GM18526 (cell line): Measurements from ENCODE around the gene DLGAP4.

ENCODE experiments used
- POLR2A ChIP-seq: IDR thresholded peaks from 3 replicates; pipeline ENCODE4 v1.6.1; 2011; ENCODE audit not compliant: insufficient read length; ENCODE audit errors: extremely low read depth

Gene DLGAP4

GRCh38 chr20:36480456-36481048 is 174.4 kb downstream of the DLGAP4 start:
- no peak for TF ChIP-seq POLR2A

- no peak for TF ChIP-seq POLR2A
Measured at GRCh38 chr20:36481380-36482043, 175.4 kb downstream of the DLGAP4 start.

DNA sequence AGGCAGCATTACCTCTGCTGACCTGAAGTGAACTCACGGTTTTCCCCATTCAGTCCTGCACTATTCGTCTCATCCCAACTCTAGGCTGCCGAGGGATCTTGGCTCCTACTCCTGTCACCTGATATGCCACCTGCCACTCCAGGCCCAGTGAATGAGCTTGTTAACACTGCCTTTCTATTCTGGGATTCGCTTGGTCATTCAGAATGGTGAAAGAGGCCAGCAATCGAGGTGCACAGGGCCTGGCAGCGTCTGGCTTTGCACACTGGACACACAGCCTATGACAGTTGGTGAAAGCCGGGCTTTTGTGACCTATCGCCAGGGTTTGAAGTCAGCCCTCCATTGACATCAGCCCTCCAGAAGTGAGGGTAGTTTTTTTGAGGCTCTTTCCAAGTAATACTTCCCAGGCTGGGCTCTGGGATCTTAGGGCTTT is 175.9 kb downstream of the DLGAP4 start:
- TF ChIP-seq POLR2A = no peak

DNA sequence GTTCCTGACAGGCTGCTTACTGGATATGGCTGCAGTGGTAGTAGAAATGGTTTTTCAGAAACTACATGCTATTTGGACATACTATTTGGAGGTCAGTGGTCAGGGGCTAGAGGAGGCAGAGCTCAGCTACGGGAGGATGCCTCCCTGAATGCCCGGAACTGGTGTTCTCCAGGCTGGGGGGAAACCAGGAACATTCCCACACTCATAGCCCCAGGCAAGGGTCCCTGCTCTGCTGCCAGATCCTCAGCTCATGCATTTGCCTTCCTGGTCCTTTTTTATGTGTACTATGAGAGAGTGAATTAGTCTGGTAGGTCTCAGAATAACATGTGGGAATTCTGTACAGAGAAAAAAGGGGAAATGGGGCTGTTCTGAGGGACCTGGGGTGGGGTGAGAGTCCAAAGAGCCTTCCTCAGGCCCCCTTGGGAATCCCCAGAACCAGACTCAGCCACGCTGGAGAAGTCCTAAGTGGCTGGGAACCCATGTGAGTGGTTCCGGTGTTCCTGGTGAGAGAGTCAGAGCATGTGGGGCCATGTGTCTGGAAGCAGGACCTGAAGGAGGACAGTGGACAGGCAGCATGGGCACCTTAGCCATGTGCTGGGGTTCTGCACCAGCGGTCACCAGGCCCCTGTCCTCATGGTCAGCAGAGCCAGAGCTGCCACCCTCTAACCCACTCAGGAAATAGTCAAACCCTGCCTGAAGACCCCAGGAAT is 177.2 kb downstream of the DLGAP4 start:
- no peak for TF ChIP-seq POLR2A

- no peak for TF ChIP-seq POLR2A
Measured at GRCh38 chr20:36483919-36484808, 178.0 kb downstream of the DLGAP4 start.

DNA sequence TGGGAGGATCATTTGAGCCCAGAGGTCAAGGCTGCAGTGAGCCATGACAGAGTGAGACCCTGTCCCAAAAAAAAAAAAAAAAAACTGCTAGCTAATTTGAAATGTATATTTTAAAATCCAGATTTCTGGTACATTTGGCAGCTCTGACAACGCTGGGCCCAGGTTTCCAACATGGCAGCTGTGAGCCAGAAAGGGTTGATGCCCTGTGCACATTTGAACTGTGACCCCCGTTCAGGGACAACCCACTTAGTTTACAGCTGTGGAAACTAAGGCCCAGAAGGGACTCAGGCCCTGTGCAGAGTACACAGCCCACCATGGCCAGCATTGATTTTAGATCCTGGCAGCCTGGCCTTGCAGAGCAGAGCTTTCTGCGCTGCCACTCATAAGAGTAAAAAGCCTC is 179.1 kb downstream of the DLGAP4 start:
- TF ChIP-seq POLR2A = no peak

DNA sequence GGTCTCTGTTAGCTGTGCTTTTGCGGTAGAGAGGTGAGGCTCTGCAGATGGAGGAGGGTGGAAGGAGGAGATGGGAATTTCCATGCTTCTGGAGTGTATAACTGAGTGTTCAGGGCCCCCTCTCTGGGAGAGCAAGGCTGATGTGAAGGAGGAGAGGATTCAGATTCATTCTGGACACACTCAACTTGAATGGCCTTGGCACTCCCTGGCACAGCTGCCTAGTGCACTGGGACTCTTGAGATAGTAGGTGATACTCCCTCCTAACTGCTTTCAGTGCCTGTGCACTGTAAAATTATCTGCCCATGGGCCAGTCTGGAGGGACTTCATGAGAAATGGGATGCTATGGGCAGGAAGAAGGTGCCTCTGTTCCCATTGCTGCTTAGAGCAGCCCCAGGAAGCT is 180.9 kb downstream of the DLGAP4 start:
- no peak for TF ChIP-seq POLR2A

DNA sequence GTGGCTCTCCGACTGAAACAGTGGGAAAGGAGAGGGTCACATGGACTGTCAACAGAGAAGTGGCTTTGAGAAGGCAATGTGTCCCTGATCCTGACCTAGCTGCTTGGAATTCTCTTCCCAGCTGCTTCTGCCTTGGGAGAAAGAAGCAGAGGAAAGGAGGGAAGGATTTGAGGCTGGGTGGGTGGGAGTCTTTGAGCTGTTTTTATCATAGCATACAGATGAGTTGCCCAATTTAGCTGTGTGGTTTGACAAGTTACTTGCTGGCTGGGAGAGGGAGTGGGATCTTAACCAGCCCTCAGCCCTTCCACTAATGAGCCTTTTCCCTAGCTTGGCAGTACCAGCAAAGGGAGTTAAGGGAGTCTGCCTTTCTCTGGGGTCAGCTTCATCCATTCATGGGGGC is 184.1 kb downstream of the DLGAP4 start:
- TF ChIP-seq POLR2A = no peak

- TF ChIP-seq POLR2A = no peak
Measured at GRCh38 chr20:36491901-36492617, 185.9 kb downstream of the DLGAP4 start.

- no peak for TF ChIP-seq POLR2A
Measured at GRCh38 chr20:36493051-36493800, 187.1 kb downstream of the DLGAP4 start.

- TF ChIP-seq POLR2A = no peak
Measured at GRCh38 chr20:36493801-36494114, 187.6 kb downstream of the DLGAP4 start.

GRCh38 chr20:36496707-36497669 is 190.8 kb downstream of the DLGAP4 start:
- TF ChIP-seq POLR2A = no peak

GRCh38 chr20:36497856-36498255 is 191.7 kb downstream of the DLGAP4 start:
- TF ChIP-seq POLR2A = no peak
